Activated CD4-positive, alpha-beta T cell treated with anti-CD3 and anti-CD28 coated beads, Interleukin-2, amount 10 ng/mL, durations not matched to agents 24 days and 14 days (primary cell): ENCODE data around the gene SLC16A6. TPM values are rescaled to one million over a fixed set of nuclear protein-coding genes. Genes with fewer than 3 reads are reported as not detected.
A peak's percentile ranks its signal among the peaks of the same experiment; 100 is the strongest.
"Not testable (repeated sequence)": the region's sequence is repeated elsewhere in the genome, so short reads cannot be mapped to it uniquely, and the experiment has no call there.

ENCODE experiments used
- DNase-seq: peaks from one replicate; pipeline ENCODE4 v3.0.0; 2022
- H3K27ac Mint-ChIP-seq: one replicate; pipeline ENCODE4 v1.8.0; 2022; ENCODE audit warnings: mild to moderate bottlenecking, mixed read lengths
- H3K27me3 Mint-ChIP-seq: one replicate; pipeline ENCODE4 v1.8.0; 2022; ENCODE audit warnings: mixed read lengths
- H3K36me3 Mint-ChIP-seq: one replicate; pipeline ENCODE4 v1.8.0; 2022; ENCODE audit warnings: low read depth, mild to moderate bottlenecking, mixed read lengths
- H3K4me1 Mint-ChIP-seq: one replicate; pipeline ENCODE4 v1.8.0; 2021; ENCODE audit warnings: mixed read lengths
- H3K4me3 Mint-ChIP-seq: one replicate; pipeline ENCODE4 v1.8.0; 2022; ENCODE audit warnings: mild to moderate bottlenecking, moderate library complexity, mixed read lengths
- H3K9me3 Mint-ChIP-seq: one replicate; pipeline ENCODE4 v1.8.0; 2021; ENCODE audit warnings: mixed read lengths
- intact Hi-C: fragments of 100-400 bp; cut with micrococcal nuclease; formaldehyde crosslinking; loops from one replicate; pipeline ENCODE4 v1.15.1; 2023
- total RNA-seq: library from RNA; stranded (reverse); gene quantifications from 2 replicates; pipeline ENCODE4 v1.2.3, GENCODE V29; 2022

Gene SLC16A6
- total RNA-seq, 1 donor from 2014 or later, result 2.7 TPM

DNA sequence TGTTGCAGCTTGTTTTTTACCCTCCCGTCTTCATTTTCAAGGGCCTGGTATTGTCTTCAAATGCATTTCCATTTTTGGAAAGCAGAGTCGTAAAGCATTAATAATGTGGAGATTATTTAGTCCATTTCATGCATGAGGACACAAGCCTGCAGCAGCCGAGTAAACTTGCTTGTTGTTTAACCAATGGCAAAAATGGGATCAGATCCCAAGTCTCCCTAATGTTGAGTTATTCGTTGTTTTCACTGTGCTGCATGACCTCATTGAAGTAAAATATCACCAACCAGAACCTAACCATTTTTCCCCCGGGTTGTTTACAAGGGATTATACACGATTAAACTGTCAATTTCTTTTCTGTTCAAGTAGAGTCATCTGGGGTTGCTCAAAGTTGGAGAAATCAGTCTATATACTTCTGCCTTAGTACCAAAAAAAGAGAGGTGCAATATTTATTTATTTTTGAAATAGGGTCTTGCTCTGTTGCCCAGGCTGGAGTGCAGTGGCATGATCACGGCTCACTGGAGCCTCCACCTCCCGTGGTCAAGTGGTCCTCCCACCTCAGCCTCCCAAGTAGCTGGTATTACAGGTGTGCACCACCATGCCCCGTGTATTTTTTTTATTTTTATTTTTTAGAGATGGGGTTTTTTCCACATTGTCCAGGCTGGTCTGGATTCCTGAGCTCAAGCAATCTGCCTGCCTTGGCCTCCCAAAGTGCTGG is 30.7 kb downstream of the SLC16A6 start:
- intact Hi-C loops, result no loop called here
- Mint-ChIP-seq H3K36me3 (peaks cover 22% of the 10 kb centered on the region), H3K4me3 (peak overlapping the region; percentile 79), H3K27ac (peak overlapping the region; percentile 86), H3K4me1 (peaks cover 56% of the 10 kb centered on the region), H3K27me3 (no peaks in the 10 kb centered on the region), H3K9me3 (no peaks in the 10 kb centered on the region)
- no peak for DNase-seq

DNA sequence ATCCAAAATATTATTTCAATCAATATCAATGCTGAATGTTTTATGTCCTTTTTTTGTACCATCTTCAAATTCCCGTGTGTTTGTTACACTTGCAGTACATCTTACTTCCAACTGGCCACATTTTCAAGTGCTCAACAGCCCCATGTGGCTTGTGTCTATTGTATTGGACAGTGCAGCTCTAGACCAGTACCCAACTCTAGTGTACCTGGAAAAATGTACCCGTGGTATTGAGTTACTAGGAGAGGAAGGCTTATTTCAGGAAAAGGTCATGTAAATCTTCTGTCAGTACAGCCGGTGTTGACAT is 31.3 kb downstream of the SLC16A6 start:
- DNase-seq, H3K9me3 Mint-ChIP-seq, H3K27me3 Mint-ChIP-seq: not testable (repeated sequence)
- H3K4me3 Mint-ChIP-seq, result peak overlapping the region; percentile 79
- peak overlapping the region; percentile 86 for H3K27ac Mint-ChIP-seq
- intact Hi-C loops, result loop anchor here (2.0 kb wide), 1 partner anchor 31 kb away; the partner anchor contains the start of genes ARSG and SLC16A6
- H3K36me3 Mint-ChIP-seq, result peaks cover 28% of the 10 kb centered on the region
- peaks cover 62% of the 10 kb centered on the region for H3K4me1 Mint-ChIP-seq

DNA sequence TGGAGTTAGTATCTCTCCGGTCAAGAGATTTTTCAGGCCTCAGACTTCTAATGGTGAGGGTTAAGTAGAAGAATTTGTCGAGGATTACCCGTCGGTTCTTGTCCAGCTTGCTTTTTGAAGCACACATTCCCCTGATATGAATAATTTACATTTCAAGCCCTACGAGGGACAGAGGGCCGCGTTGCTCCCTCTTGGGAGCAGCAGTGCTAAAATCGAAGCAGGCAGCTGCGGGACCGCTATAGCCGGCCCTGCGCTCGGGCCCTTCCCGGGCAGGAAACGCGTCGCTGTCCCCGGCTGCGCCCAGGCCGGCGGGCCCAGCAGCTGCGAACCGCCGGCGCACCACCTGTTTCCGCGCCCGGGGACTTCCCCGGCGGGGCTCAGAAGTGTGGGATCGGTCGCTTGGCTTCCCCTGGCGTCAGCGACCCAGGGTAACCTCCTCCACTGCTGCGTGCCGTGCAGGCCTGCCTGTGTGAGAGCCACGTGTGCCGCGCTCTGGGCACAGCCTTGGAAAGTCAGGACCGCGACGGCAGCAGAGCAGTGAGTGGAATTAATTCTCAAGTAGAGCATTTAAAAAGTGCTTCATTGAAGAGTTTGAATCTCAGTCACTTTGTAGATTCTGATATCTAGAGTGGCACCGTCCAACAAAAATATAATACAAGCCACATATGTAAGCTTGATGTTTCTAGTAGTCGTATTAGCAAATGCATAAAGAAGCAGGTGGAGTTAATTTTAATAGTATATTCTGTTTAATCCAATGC is 31.9 kb downstream of the SLC16A6 start:
- Mint-ChIP-seq H3K36me3 (peaks cover 31% of the 10 kb centered on the region), H3K4me3 (peak overlapping the region; percentile 79), H3K27ac (peak overlapping the region; percentile 86), H3K4me1 (peaks cover 65% of the 10 kb centered on the region)
- H3K27me3 Mint-ChIP-seq, H3K9me3 Mint-ChIP-seq: not testable (repeated sequence)
- intact Hi-C loops, result loop anchor here (1.0 to 2.0 kb wide), 2 partner anchors 10 to 32 kb away; partner anchors contain the start of genes ARSG and SLC16A6
- peak; percentile 94 for DNase-seq

DNA sequence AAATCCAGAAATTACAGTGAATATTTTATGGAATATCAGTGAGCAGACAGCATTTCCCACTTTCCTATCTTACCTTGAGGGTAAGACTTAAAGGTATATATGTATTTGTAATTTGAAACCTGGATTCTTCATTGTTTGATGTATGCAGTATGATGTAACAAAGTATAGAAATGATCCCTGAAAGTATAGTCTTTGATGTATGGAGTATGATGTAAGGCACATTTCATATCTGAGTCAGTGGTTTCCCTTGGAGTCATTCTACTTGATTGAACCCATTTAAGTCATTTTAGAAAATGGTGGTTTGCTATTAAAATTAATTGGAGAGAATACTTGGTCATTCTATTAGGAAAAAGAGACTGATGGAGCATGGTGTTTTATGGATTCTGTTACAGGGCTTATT is 33.0 kb downstream of the SLC16A6 start:
- H3K9me3 Mint-ChIP-seq, result no peaks in the 10 kb centered on the region
- H3K4me3 Mint-ChIP-seq, result peak overlapping the region; percentile 38
- peaks cover 72% of the 10 kb centered on the region for H3K4me1 Mint-ChIP-seq
- intact Hi-C loops, result loop anchor here (1.0 to 2.0 kb wide), 2 partner anchors 9 to 33 kb away; partner anchors contain the start of genes ARSG and SLC16A6
- H3K36me3 Mint-ChIP-seq, result peaks cover 41% of the 10 kb centered on the region
- H3K27me3 Mint-ChIP-seq, result no peaks in the 10 kb centered on the region
- H3K27ac Mint-ChIP-seq, result peak overlapping the region; percentile 72
- DNase-seq, result no peak

DNA sequence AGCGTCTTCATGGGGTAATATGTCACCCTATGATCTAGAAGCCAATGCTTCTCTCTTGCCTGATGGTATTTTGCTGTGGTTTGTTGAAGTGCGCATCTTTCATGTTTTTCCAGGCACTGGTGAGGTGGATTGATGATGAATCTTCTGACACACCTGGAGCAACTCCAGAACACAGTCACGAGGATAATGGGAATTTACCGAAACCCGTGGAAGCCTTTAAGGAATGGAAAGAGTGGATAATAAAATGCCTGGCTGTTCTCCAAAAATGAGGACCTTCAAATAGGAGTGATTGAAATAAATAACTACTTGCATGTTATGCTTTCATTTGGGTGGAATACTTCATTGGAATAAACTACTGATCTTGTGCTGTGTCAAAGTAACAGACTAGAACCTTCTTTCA is 34.2 kb downstream of the SLC16A6 start:
- Mint-ChIP-seq H3K4me1 (peaks cover 69% of the 10 kb centered on the region), H3K36me3 (peaks cover 48% of the 10 kb centered on the region), H3K27ac (peak overlapping the region; percentile 58)
- intact Hi-C loops, H3K4me3 Mint-ChIP-seq, H3K27me3 Mint-ChIP-seq, H3K9me3 Mint-ChIP-seq, DNase-seq: not testable (repeated sequence)

DNA sequence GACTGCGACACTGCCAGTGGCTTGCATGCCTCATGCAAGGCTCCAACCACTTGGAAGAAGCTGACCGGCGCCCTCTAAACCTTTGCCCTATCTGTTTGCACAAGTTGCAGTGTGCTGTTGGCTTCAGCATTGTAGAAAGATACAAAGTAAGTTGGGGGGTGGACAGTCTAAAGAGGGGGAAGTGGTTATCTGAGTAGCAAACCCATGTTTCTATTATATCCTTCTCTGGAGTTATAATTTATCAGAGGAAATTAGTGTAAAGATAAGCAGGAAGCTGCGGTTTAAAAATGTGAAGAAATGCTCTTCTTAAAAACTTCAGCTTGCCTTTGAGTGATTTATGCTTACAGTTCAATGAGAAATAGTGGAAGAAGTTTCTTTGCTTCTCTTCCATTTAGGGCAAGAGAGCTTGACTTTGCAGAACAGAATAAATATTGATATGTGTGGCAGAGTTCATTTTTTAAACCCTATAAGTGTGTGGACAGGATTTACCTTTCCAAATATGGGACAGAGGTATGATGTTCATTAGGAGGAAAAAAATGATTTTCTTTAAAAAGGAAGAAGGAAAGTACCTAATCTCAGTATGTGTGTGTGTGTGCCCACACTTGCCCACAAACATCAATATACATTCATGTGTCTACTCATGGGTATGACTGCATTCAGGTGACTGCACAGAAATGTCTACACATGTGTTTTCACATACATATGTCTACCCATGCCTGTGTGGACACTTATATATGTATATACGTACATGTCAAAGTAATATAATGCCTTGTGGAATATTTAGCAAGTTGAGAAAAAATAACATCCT is 35.0 kb downstream of the SLC16A6 start:
- peaks cover 65% of the 10 kb centered on the region for H3K4me1 Mint-ChIP-seq
- no peaks in the 10 kb centered on the region for H3K27me3 Mint-ChIP-seq
- intact Hi-C loops, result no loop called here
- H3K9me3 Mint-ChIP-seq, result no peaks in the 10 kb centered on the region
- peaks cover 53% of the 10 kb centered on the region for H3K36me3 Mint-ChIP-seq
- peak overlapping the region; percentile 16 for H3K4me3 Mint-ChIP-seq
- no peak for DNase-seq
- H3K27ac Mint-ChIP-seq, result peak overlapping the region; percentile 38

DNA sequence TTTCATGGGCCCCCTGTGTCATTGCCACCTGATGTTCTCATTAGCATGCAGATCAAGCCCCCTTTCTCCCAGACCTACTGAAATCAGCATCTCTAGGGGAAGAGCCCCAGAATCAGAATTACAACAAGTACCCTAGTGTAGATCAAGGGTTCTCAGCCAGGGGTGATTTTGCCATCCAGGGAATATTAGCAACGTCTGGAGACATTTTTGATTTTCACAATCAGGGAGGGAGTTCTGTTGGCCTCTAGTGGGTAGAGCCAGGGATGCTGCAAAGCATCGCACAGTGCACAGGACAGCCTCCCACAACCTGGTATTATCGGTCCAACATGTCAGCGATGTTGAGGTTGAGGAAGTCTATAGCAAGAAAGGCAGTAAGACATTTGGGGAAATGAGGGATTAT is 35.8 kb downstream of the SLC16A6 start:
- H3K4me1 Mint-ChIP-seq, result peaks cover 66% of the 10 kb centered on the region
- H3K4me3 Mint-ChIP-seq, result peak overlapping the region; percentile 16
- H3K27me3 Mint-ChIP-seq, result no peaks in the 10 kb centered on the region
- intact Hi-C loops, result no loop called here
- no peak for DNase-seq
- peaks cover 55% of the 10 kb centered on the region for H3K36me3 Mint-ChIP-seq
- H3K27ac Mint-ChIP-seq, result peak overlapping the region; percentile 38
- H3K9me3 Mint-ChIP-seq, result no peaks in the 10 kb centered on the region

DNA sequence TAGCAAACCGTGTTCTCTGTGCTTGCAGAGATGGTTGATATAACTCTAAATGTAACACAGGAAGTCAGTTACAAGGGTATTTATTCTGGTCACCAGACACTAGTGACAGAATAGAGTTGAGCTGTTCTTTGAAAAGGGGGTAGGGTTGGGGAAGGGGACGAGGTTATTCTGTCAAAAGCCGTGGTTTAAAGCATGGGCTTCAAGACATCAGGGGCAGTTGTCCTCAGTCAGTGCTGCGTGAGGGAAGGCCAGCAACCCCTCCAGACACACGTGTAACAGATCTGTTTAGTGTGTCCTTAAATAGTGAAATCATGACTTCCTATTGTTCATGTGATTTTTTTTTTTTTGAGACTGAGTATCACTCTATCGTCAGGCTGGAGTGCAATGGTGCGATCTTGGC is 37.5 kb downstream of the SLC16A6 start:
- H3K27ac Mint-ChIP-seq, result peak overlapping the region; percentile 87
- H3K4me1 Mint-ChIP-seq, result peaks cover 69% of the 10 kb centered on the region
- H3K9me3 Mint-ChIP-seq, intact Hi-C loops, H3K27me3 Mint-ChIP-seq: not testable (repeated sequence)
- peak; percentile 68 for DNase-seq
- peak overlapping the region; percentile 63 for H3K4me3 Mint-ChIP-seq
- H3K36me3 Mint-ChIP-seq, result peaks cover 59% of the 10 kb centered on the region

DNA sequence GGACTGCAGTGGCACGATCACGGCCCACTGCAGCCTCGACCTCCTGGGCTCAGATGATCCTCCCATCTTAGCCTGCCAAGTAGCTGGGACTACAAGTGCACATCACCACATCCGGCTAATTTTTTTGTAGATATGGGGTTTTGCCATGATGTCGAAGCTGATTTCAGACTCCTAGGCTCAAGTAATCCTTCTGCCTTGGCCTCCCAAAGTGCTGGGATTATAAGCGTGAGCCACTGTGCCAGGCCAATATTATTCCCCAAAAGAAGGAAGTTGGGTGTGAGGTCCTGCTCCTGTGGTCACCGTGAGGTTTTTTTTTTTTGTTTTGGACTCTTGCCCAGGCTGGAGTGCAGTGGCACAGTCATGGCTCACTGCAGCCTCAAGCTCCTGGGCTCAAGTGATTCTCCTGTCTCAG is 41.6 kb downstream of the SLC16A6 start:
- Mint-ChIP-seq H3K36me3 (peaks cover 37% of the 10 kb centered on the region), H3K4me3 (peak overlapping the region; percentile 86), H3K9me3 (no peaks in the 10 kb centered on the region), H3K27me3 (no peaks in the 10 kb centered on the region), H3K27ac (peak overlapping the region; percentile 93), H3K4me1 (peaks cover 51% of the 10 kb centered on the region)
- intact Hi-C loops, result loop anchor here (1.0 to 5.0 kb wide), 3 partner anchors 9 to 263 kb away; partner anchors contain the start of gene PRKAR1A
- DNase-seq, result peak; percentile 75

DNA sequence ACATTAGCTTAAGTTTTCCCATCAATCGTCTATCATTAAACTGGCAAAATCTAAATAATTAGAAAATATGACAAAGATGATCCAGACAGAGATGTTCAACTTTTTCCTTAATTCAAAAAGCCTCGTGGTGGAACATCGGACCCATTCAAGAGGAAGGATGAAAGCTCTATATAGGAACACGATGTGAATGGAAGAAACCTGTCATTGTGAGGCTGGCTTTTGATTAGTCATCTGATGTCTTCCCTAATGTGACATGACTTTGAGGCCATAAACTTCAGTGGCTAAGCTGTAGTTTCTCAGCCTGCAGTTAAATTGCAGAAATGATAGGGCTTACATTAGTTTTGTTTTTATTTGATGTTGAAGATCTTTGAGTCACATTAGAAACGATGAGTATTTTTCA is 42.0 kb downstream of the SLC16A6 start:
- peaks cover 34% of the 10 kb centered on the region for H3K36me3 Mint-ChIP-seq
- intact Hi-C loops, result loop anchor here (1.0 to 5.0 kb wide), 4 partner anchors 9 to 263 kb away; partner anchors contain the start of gene PRKAR1A
- H3K27ac Mint-ChIP-seq, result peak overlapping the region; percentile 93
- H3K4me3 Mint-ChIP-seq, result peak overlapping the region; percentile 86
- peaks cover 47% of the 10 kb centered on the region for H3K4me1 Mint-ChIP-seq
- H3K9me3 Mint-ChIP-seq, result no peaks in the 10 kb centered on the region
- peak; percentile 73 for DNase-seq
- no peaks in the 10 kb centered on the region for H3K27me3 Mint-ChIP-seq

DNA sequence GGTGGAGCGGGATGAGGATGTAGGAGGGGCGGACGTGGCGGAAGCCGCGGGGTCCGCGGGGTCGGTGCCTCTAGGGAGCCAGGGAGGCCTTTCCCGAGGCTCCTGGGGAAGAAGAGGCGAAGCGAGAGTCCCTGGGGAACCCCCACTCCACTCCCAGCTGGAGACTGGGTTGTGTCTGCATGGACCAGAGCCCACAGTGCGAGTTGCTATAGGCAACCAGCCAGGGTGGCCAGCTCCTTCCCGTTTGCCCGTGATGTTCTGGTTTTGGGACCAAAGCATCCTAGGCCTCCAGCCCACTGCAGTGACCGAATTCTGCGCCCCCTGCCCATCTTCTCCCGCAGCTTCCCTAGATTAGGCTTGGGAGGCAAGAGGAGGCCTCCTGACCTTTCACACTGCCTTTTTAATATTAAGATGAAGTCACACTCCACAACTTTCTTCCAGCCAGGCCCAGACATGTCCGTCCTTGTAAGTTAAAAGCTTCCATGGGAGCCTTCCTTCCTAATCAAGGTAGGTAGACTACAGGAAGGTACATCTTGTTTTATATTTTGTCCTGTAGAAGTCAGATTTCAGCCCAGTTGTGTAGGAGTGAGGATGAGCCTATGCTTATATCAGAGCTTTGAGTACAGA is 42.6 kb downstream of the SLC16A6 start:
- H3K4me1 Mint-ChIP-seq, result peaks cover 43% of the 10 kb centered on the region
- no peak for DNase-seq
- intact Hi-C loops, result loop anchor here (1.0 to 5.0 kb wide), 3 partner anchors 10 to 264 kb away; partner anchors contain the start of gene PRKAR1A
- H3K27me3 Mint-ChIP-seq, result no peaks in the 10 kb centered on the region
- H3K27ac Mint-ChIP-seq, result peak overlapping the region; percentile 93
- peaks cover 31% of the 10 kb centered on the region for H3K36me3 Mint-ChIP-seq
- no peaks in the 10 kb centered on the region for H3K9me3 Mint-ChIP-seq
- H3K4me3 Mint-ChIP-seq, result peak overlapping the region; percentile 86

DNA sequence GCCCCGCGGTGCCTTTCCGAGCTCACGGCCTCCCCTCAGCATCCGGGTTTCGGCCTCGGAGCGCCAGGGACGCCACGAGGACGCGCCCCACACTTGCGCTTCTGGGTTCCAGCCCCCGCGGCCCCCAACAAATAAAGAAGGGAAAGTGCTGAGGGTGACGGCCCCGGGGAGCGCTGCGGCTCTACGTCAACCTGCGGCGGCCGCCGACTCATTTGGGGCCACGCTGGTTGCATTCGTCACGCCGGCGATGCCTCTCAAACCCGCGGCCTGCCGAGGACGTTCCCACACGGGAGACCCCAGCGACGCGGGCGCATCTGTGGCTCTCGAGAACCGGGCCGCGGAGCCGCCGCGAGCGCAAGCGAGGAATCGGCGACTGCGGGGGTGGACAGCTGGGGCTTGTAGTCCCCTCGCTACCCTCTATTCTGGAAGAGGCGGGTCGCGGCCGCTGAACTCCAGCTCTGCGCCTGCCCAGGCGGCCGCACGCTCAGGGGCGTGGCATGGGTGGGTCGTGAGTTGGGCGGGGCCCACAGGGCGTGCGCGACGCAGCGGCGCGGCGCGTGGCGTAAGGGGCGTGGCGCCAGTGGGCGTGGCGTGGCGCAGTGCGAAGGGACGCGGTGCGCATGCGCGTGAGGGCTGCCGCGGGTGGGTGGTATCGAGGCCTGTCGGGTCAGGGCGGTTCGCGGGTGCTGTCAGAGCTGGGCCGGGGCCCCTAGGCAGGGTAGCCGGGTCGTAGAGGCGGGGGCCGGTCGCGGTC is 43.3 kb downstream of the SLC16A6 start, which contains the start of gene AMZ2:
Gene AMZ2 (plus strand): TSS at position 599 of the 754 bp plus-strand sequence. CDS start 2,145 bp downstream, outside the sequence.
- intact Hi-C loops, result loop anchor here (1.0 to 5.0 kb wide), 4 partner anchors 9 to 265 kb away; partner anchors contain the start of genes KPNA2 and PRKAR1A
- Mint-ChIP-seq H3K27me3 (no peaks in the 10 kb centered on the region), H3K4me3 (peak within 1 kb of the TSS; percentile 86), H3K4me1 (peaks cover 37% of the 10 kb centered on the region), H3K9me3 (no peaks in the 10 kb centered on the region), H3K36me3 (peaks cover 27% of the 10 kb centered on the region), H3K27ac (peak within 1 kb of the TSS; percentile 93)
- peak; percentile 100 for DNase-seq
